HCT116 (cell line): ENCODE results near the gene C2orf92.

ENCODE experiments used
- CTCF ChIP-seq, 3 experiments: fragments of 200-600 bp in 1 of 3; sonication (generic) in 1 of 3; IDR thresholded peaks in 2 of 3; conservative IDR thresholded peaks in 1 of 3; 2 replicates each; pipeline ENCODE4 v1.5.1; 2012 to 2017; ENCODE audit warnings: low read depth in 2 of 3, low read length in 2 of 3, antibody characterized with exemption in 1 of 3, borderline replicate concordance in 1 of 3, control low read depth in 1 of 3, mild to moderate bottlenecking in 1 of 3, mixed read lengths in 1 of 3, mixed run types in 1 of 3, moderate library complexity in 1 of 3; ENCODE audit not compliant: insufficient read depth in 1 of 3
- EZH2 ChIP-seq: fragments of 200-600 bp; sonication (generic); IDR thresholded peaks from 2 replicates; pipeline ENCODE4 v1.6.1; 2017; ENCODE audit warnings: antibody characterized with exemption, mixed run types
- EZH2phosphoT487 ChIP-seq: fragments of 200-600 bp; IDR thresholded peaks from 2 replicates; pipeline ENCODE4 v1.6.1; 2018; ENCODE audit warnings: antibody characterized with exemption, borderline replicate concordance
- POLR2A ChIP-seq: IDR thresholded peaks from 2 replicates; pipeline ENCODE4 v1.7.0; 2011; ENCODE audit warnings: borderline replicate concordance; ENCODE audit not compliant: insufficient read depth, insufficient read length; ENCODE audit errors: extremely low read depth
- SIN3A ChIP-seq: IDR thresholded peaks from 2 replicates; pipeline ENCODE4 v1.6.1; 2012; ENCODE audit warnings: low read depth
- SRF ChIP-seq: IDR thresholded peaks from 2 replicates; pipeline ENCODE4 v1.6.1; 2012; ENCODE audit warnings: low read depth

DNA sequence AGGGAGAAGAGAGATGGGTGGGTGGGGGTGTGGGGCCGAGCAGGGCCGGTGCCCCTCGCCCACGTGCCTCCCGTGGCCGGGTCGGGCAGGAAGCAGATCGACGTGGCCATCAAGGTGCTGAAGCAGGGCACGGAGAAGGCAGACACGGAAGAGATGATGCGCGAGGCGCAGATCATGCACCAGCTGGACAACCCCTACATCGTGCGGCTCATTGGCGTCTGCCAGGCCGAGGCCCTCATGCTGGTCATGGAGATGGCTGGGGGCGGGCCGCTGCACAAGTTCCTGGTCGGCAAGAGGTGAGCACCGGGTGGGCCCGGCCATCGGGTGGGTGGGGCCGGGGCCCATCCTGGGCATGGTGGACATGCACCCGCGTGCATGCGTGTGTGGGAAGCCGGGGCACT lies 65.6 kb downstream of the C2orf92 start:
- TF ChIP-seq SRF (no peak), EZH2phosphoT487 (no peak), EZH2 (no peak), CTCF (IDR thresholded peaks at IDR 0.05 in 2 of 3, conservative IDR thresholded peaks at IDR 0.05 in 1 of 3; ENCODE audit: borderline replicate concordance in 1 of 3, insufficient read depth in 1 of 3, low read depth in 2 of 3, low read length in 2 of 3) (no peak), POLR2A (no peak), SIN3A (no peak)
